ENCODE results near the gene TBC1D3G.
"Not testable (repeated sequence)": the region's sequence is repeated elsewhere in the genome, so short reads cannot be mapped to it uniquely, and the experiment has no call there.

- not testable (repeated sequence) for TF ChIP-seq CTCF, POLR2AphosphoS5 (IDR thresholded peaks at IDR 0.05)
Measured at GRCh38 chr17:36375938-36376337, 52.3 kb downstream of the TBC1D3G start.

Measured in sigmoid colon (tissue), 4 donors.